Measurements from ENCODE around the gene ANKRD60.

Gene ANKRD60

DNA sequence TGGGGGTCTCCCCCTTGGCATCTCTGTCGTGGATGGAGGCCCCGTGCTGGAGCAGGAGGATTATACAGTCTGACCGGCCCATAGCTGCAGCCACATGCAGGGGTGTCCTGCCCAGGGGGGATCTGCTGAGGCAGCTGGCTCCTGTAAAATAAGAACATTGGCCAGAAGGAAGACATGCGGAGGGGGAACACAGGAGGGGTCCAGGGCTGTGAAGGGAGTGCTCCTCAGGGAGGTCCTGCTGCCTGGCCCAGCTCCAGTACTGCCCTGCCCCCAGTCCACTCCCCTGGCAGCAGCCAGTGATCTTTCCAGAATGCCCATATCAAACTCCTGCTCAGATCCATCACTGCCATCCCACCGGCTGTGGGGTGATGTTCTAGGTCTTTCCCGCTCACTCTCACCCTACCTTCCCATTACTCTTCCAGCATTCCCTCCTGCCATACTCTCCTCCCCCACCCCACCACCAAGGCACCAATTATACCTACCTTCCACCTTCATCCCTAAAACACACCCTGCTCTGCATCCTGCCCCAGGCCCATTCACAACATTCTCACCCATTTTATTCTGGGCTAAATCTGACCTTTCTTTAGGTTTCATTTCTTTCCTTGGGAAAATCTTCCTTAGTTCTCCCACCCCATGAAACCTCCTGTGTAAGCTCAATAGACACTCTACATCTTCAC lies 9.7 kb downstream of the ANKRD60 start:
- DNase-seq, result no peak

DNA sequence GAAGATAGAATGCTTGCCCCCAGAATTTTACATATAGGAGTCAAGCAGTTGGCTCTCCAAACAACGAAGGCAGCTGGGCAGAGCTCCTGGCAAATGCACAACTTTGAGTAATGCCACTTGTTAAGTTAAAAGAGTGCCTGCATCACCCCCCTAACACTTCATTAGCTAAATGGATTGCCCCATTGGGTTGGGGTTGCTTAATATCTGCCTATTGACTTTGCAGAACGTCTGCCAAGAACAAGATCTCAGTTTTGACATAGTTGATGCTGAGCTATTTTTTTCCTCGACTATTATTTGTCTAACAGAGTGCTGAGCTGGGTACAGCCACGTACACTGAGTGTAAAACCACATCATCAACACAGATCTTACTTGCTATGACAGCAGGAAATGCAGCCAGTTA lies 12.1 kb downstream of the ANKRD60 start:
- DNase-seq, result no peak

DNA sequence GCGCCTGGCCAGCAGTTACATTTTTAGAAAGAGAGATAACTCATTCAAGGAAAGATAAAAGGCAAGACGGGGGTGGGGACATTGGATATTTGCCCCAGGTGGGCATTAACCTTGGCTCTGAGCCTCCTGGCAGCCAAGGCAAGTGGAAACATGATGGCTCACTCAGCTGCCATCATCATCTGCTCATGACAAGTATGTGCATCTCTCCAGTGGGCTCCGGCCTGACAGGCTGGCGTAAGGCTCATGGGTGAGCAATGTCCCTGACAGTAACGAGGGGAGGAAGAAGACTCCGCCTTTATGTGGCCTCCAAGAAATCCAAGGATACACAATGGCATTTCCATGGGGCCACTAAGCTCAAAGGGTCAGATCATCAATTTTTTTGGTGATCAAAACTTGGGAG lies 13.3 kb downstream of the ANKRD60 start:
- no peak for DNase-seq

DNA sequence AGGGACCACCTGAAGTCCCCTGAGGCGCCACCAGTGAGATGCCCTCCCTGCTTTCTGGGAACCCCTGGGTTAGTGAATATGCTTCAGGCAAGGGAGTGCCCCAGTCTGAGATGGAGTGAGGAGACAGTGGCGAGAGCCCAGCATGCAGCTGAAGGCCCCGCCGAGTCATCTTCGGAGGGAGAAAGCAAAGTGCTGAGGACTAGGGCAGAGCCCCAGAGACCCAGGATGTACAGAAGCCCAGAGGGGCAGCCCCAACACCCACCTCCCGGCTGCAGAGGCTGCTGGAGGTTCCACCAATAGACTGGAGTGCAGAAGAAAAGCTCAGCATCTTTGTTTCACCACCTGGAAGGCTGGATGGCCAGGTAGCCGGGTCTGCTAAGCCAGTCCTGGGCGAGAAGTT lies 14.1 kb downstream of the ANKRD60 start:
- no peak for DNase-seq

DNA sequence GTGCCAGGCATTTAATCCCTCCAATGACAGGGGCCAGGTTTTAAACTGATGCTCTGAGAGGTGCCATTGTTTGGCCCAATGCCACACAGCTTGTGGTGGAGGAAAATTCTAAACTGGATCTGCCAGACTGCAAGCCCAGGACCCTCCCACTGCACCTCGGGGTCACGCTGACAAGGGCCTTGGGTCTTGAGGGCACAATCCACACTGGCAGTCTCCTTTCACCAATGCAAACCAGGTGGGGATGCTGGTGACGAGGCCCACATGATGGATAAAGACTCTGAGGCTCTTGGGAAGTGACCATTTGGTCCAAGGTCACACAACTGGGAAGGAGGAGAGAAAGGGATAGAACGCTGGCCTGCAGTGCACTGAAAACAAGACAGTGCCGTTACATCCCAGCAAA lies 14.7 kb downstream of the ANKRD60 start:
- DNase-seq, result no peak

GRCh38 chr20:58213121-58213520 lies 15.3 kb downstream of the ANKRD60 start:
- no peak for DNase-seq

DNA sequence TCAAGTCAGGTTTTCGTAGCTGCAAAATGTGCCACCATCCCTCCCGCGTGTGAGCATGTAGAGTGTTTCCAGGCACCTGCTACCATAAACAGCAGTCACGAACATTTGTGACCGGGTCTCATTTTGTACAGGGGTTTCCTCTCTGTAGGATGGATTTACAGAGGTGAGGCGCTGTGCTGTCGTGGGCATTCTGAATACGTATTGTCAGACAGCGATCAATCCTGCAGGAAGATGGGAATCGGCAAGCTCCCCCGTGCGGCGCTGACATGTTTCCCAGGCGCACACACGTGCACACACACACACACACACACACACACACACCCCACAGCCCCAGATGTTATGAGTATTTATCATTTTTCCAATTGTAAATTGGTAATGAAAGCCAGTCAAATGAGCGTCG lies 15.8 kb downstream of the ANKRD60 start:
- DNase-seq, result no peak

DNA sequence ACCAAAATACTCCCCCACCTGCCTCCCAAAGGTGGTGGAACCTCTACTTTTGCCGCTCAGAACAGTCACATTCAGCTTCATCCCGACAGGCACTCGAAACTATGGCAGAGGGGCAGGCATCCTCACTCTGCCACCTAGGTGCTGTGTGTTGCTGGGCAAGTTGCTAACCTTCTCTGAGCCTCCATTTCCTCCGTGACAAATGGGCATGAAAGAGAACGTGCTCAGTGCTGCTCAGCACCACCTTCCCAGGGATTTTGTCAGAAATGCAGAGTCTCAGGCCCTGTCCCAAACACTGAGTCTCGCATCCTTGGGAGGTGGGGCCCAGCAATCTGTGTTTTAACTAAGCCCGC lies 18.1 kb downstream of the ANKRD60 start:
- no peak for DNase-seq

- DNase-seq, result peak; percentile 96
These were observed 18.6 kb downstream of the ANKRD60 start for GRCh38 chr20:58209652-58210397.

GRCh38 chr20:58208944-58209343 lies 19.5 kb downstream of the ANKRD60 start:
- no peak for DNase-seq

DNA sequence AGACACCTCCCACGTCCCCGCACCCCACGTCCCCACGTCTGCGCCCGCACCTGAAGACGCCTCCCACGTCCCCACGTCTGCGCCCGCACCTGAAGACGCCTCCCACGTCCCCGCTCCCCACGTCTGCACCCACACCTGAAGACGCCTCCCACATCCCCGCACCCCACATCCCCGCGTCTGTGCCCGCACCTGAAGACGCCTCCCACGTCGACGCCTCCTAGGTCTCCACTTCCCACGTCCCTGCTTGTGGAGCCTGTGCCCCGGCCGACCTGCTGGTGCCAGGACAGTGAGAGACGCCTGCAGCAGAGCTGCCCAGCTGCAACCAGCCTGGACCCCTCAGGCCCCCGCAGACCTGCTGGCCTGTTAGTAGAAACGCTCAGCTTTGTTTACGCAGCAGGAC lies 22.6 kb downstream of the ANKRD60 start:
- DNase-seq, result no peak

- no peak for DNase-seq
These were observed 26.4 kb downstream of the ANKRD60 start for GRCh38 chr20:58202044-58202443.

- DNase-seq, result no peak
These were observed 26.8 kb downstream of the ANKRD60 start for GRCh38 chr20:58201616-58202015.

GRCh38 chr20:58199469-58199868 lies 29.0 kb downstream of the ANKRD60 start:
- DNase-seq, result no peak

GRCh38 chr20:58198901-58199355 lies 29.5 kb downstream of the ANKRD60 start:
- no peak for DNase-seq

- no peak for DNase-seq
These were observed 30.1 kb downstream of the ANKRD60 start for GRCh38 chr20:58198384-58198783.

GRCh38 chr20:58197185-58197469 lies 31.3 kb downstream of the ANKRD60 start:
- no peak for DNase-seq

DNA sequence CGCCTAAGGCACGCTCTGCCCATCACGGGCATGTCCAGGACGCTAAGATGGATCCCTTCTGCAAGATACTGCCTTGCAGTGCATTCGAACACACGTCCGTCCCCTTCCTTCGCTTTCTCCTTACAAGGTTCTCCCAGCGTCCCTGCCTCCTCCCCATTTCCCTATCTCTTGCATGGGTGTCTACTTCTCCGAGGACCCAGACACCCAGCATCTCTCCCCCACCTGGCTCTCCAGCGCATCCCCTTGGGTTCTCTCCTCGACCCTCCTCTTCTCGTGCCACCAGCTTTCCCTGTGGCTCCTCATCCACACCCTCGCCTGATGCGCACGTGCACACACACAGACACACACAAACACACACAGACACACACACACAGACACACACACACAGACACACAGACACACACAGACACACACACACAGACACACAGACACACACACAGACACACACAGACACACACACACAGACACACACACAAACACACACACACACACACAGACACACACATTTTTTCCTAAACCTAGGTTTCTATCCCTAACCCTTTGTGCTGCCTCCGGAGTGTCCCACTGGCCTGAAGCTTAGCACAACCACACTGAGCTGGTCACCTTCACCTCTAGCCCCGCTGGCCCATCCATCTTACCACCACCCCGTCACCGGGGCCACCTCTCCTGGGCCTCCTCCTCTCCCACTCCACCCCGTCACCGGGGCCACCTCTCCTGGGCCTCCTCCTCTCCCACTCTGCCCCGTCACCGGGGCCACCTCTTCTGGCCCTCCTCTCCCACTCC lies 31.9 kb downstream of the ANKRD60 start:
- no peak for DNase-seq

GRCh38 chr20:58195047-58195446 lies 33.4 kb downstream of the ANKRD60 start:
- DNase-seq, result no peak

GRCh38 chr20:58194175-58194791 lies 34.2 kb downstream of the ANKRD60 start:
- DNase-seq, result no peak

GRCh38 chr20:58192567-58192966 lies 35.9 kb downstream of the ANKRD60 start:
- DNase-seq, result peak; percentile 76

DNA sequence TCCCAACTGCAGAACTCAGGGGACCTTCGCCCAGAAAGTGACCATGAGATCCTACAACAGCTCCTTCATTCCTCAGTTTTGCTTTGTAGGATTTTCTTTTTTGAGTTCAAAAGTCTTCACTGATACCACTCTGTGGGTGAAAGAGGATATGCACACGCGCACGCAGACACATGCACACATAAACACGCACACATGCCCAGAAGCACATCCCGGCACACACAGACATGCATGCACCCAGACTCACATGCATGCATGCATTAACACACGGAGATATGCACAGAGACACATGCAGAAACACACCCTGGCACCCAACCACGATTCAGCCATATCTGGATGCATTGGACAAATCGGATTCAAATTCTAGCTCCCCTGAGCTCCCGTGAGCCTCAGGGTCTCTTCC lies 36.4 kb downstream of the ANKRD60 start:
- DNase-seq, result no peak

- no peak for DNase-seq
These were observed 39.9 kb downstream of the ANKRD60 start for GRCh38 chr20:58188527-58188926.

GRCh38 chr20:58184984-58185383 lies 43.5 kb downstream of the ANKRD60 start:
- no peak for DNase-seq
